Loucy (cell line): ENCODE measurements around the gene GDPD2.

Experiments used
- EZH2phosphoT487 ChIP-seq: fragments of 200-600 bp; IDR thresholded peaks from 2 replicates; pipeline ENCODE4 v1.6.1; 2018; ENCODE audit warnings: antibody characterized with exemption, mild to moderate bottlenecking, moderate library complexity, borderline replicate concordance
- TF ChIP-seq, protein P1 (sequence below): fragments of 200-600 bp; sonication (generic); conservative IDR thresholded peaks from 2 replicates; pipeline ENCODE4 v1.5.1; 2014; ENCODE audit warnings: mild to moderate bottlenecking, antibody characterized with exemption, low read length

DNA sequence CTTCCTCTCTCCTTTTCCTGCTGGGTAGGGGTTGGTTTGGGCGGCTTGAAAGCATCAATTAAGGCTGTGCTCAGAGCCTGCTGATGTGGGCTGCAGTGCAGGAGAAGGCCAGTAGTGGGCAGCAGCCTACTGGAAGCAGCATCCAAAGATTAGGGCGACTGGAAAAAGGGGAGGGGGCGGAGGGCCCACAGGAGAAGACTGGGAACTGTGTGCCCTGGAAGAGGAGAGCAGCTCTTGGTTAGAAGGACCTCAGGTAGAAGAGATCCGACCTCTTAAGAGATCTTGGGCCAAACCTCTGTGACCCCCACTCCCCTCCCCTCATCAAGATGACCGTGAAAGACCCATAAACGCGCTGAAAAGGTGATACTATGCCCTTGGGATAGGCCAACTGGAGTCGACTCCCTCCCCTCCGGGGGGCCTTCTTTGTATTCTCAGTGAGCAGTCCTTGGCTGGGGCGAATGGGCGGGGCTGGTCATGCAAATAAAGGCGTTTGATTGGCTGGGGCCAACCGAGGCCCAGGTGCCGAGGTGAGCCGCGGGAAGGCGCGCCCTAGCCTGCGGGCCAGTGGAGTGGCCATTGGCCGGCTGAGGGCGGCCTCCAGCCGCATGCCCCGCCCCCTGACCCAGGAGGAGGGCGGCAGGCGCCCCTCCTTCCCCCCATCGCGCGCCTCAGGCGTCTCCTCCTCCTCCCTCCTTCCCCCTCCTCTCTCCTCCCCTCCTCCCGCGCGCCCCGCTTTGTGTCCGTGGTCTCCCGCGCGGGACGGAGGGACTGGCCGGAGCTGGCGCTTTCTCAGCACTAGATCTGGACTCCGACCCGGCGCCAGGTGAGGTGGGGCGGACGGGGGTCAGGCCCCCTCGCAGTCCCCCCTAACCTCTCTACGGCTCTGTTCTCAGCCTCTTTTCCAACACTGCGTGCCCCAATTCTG lies 31.6 kb downstream of the GDPD2 start:
- TF ChIP-seq, protein P1, sequence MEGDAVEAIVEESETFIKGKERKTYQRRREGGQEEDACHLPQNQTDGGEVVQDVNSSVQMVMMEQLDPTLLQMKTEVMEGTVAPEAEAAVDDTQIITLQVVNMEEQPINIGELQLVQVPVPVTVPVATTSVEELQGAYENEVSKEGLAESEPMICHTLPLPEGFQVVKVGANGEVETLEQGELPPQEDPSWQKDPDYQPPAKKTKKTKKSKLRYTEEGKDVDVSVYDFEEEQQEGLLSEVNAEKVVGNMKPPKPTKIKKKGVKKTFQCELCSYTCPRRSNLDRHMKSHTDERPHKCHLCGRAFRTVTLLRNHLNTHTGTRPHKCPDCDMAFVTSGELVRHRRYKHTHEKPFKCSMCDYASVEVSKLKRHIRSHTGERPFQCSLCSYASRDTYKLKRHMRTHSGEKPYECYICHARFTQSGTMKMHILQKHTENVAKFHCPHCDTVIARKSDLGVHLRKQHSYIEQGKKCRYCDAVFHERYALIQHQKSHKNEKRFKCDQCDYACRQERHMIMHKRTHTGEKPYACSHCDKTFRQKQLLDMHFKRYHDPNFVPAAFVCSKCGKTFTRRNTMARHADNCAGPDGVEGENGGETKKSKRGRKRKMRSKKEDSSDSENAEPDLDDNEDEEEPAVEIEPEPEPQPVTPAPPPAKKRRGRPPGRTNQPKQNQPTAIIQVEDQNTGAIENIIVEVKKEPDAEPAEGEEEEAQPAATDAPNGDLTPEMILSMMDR: peak; percentile 79
- no peak for TF ChIP-seq EZH2phosphoT487
